Endothelial cell of umbilical vein (primary cell): ENCODE data around the gene BBC3. TPM values are rescaled to one million over a fixed set of nuclear protein-coding genes. Genes with fewer than 3 reads are reported as not detected.

Experiments
- BruUV-seq: library from RNA; stranded (reverse); fragments of 400-500 nt; replicated peaks from 2 replicates; lab custom pipeline; 2021; lab: Mats Ljungman, UMichigan
- CTCF ChIA-PET: fragments of 300-600, 350-600 bp; sonication (Branson Sonifier 250); formaldehyde crosslinking; loops from one replicate; lab custom pipeline; 2021; ENCODE audit warnings: antibody characterized with exemption, inconsistent platforms; lab: Charles Lee
- POLR2A ChIA-PET: fragments of 300-600, 350-600 bp; sonication (Branson Sonifier 250); formaldehyde crosslinking; loops from one replicate; lab custom pipeline; 2021; ENCODE audit warnings: antibody characterized with exemption, inconsistent platforms; lab: Charles Lee
- DNase-seq: peaks from one replicate; pipeline ENCODE4 v3.0.0-alpha.2; 2011; ENCODE audit warnings: low read depth, low spot score
- FAIRE-seq: peaks from 2 replicates; lab custom pipeline; 2011; peaks lifted over from hg19 to GRCh38; lab: Jason Lieb, UNC
- H2AFZ ChIP-seq: 2 replicates; pipeline ENCODE4 v1.6.0; 2012; ENCODE audit warnings: low read depth, low read length, control low read depth, inconsistent platforms
- H3K27ac ChIP-seq: 2 replicates; pipeline ENCODE4 v1.5.1; 2011; ENCODE audit warnings: low read depth, mild to moderate bottlenecking, control low read depth, low read length, moderate library complexity; ENCODE audit not compliant: insufficient read depth
- H3K27me3 ChIP-seq, 2 experiments: 2 replicates each; pipeline versions ENCODE4 v1.6.0 to v1.6.1; 2011; ENCODE audit warnings: low read length in 2 of 2, mixed read lengths in 1 of 2; ENCODE audit not compliant: control insufficient read depth in 2 of 2, insufficient read depth in 2 of 2
- H3K36me3 ChIP-seq, 2 experiments: 2 replicates in 1 of 2; 3 replicates in 1 of 2; pipeline ENCODE4 v1.5.1; 2011; ENCODE audit warnings: low read length in 2 of 2, mild to moderate bottlenecking in 1 of 2, moderate library complexity in 1 of 2; ENCODE audit not compliant: control insufficient read depth in 2 of 2, insufficient read depth in 2 of 2; ENCODE audit errors: extremely low read depth in 1 of 2
- H3K4me1 ChIP-seq: 3 replicates; pipeline ENCODE4 v1.5.1; 2011; ENCODE audit warnings: mild to moderate bottlenecking, low read length; ENCODE audit not compliant: control insufficient read depth, insufficient read depth; ENCODE audit errors: extremely low read depth
- H3K4me2 ChIP-seq: 2 replicates; pipeline ENCODE4 v1.6.1; 2011; ENCODE audit warnings: low read length, control low read depth, mixed read lengths; ENCODE audit not compliant: insufficient read depth
- H3K4me3 ChIP-seq, 3 experiments: fragments of 200-600 bp in 1 of 3; sonication (generic), shearing (Covaris generic) in 1 of 3; replicated peaks in 1 of 3; 2 replicates each; pipeline ENCODE4 v1.5.1; 2011 to 2016; ENCODE audit warnings: control low read depth in 3 of 3, low read length in 3 of 3, mild to moderate bottlenecking in 2 of 3, inconsistent platforms in 1 of 3, low read depth in 1 of 3, moderate library complexity in 1 of 3; ENCODE audit not compliant: insufficient read depth in 1 of 3
- H3K79me2 ChIP-seq: 2 replicates; pipeline ENCODE4 v1.6.0; 2012; ENCODE audit warnings: low read length, inconsistent platforms; ENCODE audit not compliant: control insufficient read depth, insufficient read depth
- H3K9ac ChIP-seq: replicated peaks from 2 replicates; pipeline ENCODE3; 2011; ENCODE audit warnings: low read length, control low read depth; ENCODE audit not compliant: insufficient read depth; ENCODE audit errors: extremely low read depth
- H3K9me1 ChIP-seq: replicated peaks from 3 replicates; pipeline ENCODE4 v1.6.0; 2011; ENCODE audit warnings: mild to moderate bottlenecking, low read length; ENCODE audit not compliant: control insufficient read depth, insufficient read depth; ENCODE audit errors: extremely low read depth
- H3K9me3 ChIP-seq: replicated peaks from 2 replicates; pipeline ENCODE4 v1.5.1; 2012; ENCODE audit warnings: low read length, inconsistent platforms; ENCODE audit not compliant: control insufficient read depth, insufficient read depth
- H4K20me1 ChIP-seq: replicated peaks from 2 replicates; pipeline ENCODE3; 2011; ENCODE audit warnings: mild to moderate bottlenecking, low read length; ENCODE audit not compliant: control insufficient read depth, insufficient read depth; ENCODE audit errors: extremely low read depth
- CTCF ChIP-seq, 2 donors: IDR thresholded peaks; 1 replicate in 1 of 2; 2 replicates in 1 of 2; pipeline ENCODE4 v1.5.1; 2011; ENCODE audit warnings: low read length in 2 of 2, mild to moderate bottlenecking in 2 of 2, moderate library complexity in 2 of 2, control low read depth in 1 of 2, inconsistent platforms in 1 of 2, low read depth in 1 of 2; ENCODE audit not compliant: insufficient read depth in 1 of 2; ENCODE audit errors: extremely low read depth in 1 of 2
- EZH2 ChIP-seq: IDR thresholded peaks from 2 replicates; pipeline ENCODE4 v1.6.1; 2012; ENCODE audit warnings: borderline replicate concordance, low read depth, mild to moderate bottlenecking, moderate library complexity, low read length, inconsistent platforms; ENCODE audit not compliant: severe bottlenecking
- FOS ChIP-seq: IDR thresholded peaks from 2 replicates; pipeline ENCODE4 v1.6.1; 2011; ENCODE audit warnings: mild to moderate bottlenecking, low read length, moderate library complexity, borderline replicate concordance; ENCODE audit not compliant: insufficient read depth
- GATA2 ChIP-seq: IDR thresholded peaks from 2 replicates; pipeline ENCODE4 v1.7.0; 2011; ENCODE audit warnings: low read depth, mild to moderate bottlenecking, moderate library complexity, mixed read lengths, low read length; ENCODE audit not compliant: insufficient read length, insufficient read depth
- JUN ChIP-seq: IDR thresholded peaks from 2 replicates; pipeline ENCODE4 v1.6.1; 2011; ENCODE audit warnings: borderline replicate concordance, low read depth; ENCODE audit not compliant: insufficient read length, insufficient read depth
- MYC ChIP-seq: IDR thresholded peaks from one replicate; pipeline ENCODE4 v1.6.1; 2011; ENCODE audit warnings: mild to moderate bottlenecking, low read depth, low read length
- POLR2A ChIP-seq: IDR thresholded peaks from 2 replicates; pipeline ENCODE4 v1.6.1; 2012; ENCODE audit warnings: low read depth, mild to moderate bottlenecking, control low read depth, low read length
- POLR2AphosphoS5 ChIP-seq: IDR thresholded peaks from 2 replicates; pipeline ENCODE4 v1.6.1; 2012; ENCODE audit warnings: low read depth, mild to moderate bottlenecking, control low read depth, low read length, moderate library complexity; ENCODE audit not compliant: insufficient read depth
- dilution Hi-C: fragments of 300-500 bp; cut with MboI; formaldehyde crosslinking; loops from one replicate; pipeline ENCODE4 v1.15.0; 2019; ENCODE audit warnings: low sequenced_read_pairs; ENCODE audit not compliant: extremely low pct_ligation_motif_present
- intact Hi-C: fragments of 100-400 bp; cut with micrococcal nuclease; formaldehyde crosslinking; loops from one replicate; pipeline ENCODE4 v1.10.0; 2022
- polyA plus RNA-seq, 4 experiments: library from polyadenylated mRNA; depleted of rRNA in 3 of 4; stranded (reverse) in 3 of 4; unstranded in 1 of 4; fragments of >200 nt; gene quantifications; 2 replicates each; pipeline versions ENCODE4 v1.2.1 to v1.2.3, GENCODE V29; 2011 to 2012; ENCODE audit warnings: missing spikeins in 1 of 4
- total RNA-seq: library from RNA; stranded (reverse); gene quantifications from 2 replicates; pipeline ENCODE4 v1.2.3, GENCODE V29; 2021
- TF ChIP-seq, protein P1 (sequence below): IDR thresholded peaks from 2 replicates; pipeline ENCODE4 v1.6.1; 2011; ENCODE audit not compliant: insufficient read depth, insufficient read length

BBC3 gene
- total and polyA plus RNA-seq, 2 donors (not counting 3 experiments of a cell fraction or from before 2014, with no cell fraction given): 11.3 to 35.7 TPM

- dilution Hi-C loops: no loop called here
- FAIRE-seq (no peak), DNase-seq (no peak)
- H3K36me3 ChIP-seq: peaks cover 14 to 16% of the 10 kb centered on the region in 2 experiments
- no peak overlapping the region for H3K4me2 ChIP-seq
- H3K9me3 ChIP-seq: no peaks in the 10 kb centered on the region
- peaks cover 14% of the 10 kb centered on the region for H3K4me1 ChIP-seq
- no TSS peak for BruUV-seq
- H3K9me1 ChIP-seq: no peaks in the 10 kb centered on the region
- intact Hi-C loops: no loop called here
- no peak overlapping the region for H3K27ac ChIP-seq
- TF ChIP-seq JUN (no peak), GATA2 (no peak), EZH2 (no peak), POLR2AphosphoS5 (no peak), POLR2A (no peak), FOS (no peak), MYC (no peak), CTCF (IDR thresholded peaks at IDR 0.05; ENCODE audit: extremely low read depth in 1 of 2, insufficient read depth in 1 of 2, low read depth in 1 of 2, low read length in 2 of 2) (no peak)
- TF ChIP-seq, protein P1, sequence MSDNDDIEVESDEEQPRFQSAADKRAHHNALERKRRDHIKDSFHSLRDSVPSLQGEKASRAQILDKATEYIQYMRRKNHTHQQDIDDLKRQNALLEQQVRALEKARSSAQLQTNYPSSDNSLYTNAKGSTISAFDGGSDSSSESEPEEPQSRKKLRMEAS: no peak
- CTCF ChIA-PET: no interaction called here
- no peaks in the 10 kb centered on the region for H3K27me3 ChIP-seq
- no peaks in the 10 kb centered on the region for H4K20me1 ChIP-seq
- POLR2A ChIA-PET: no interaction called here
- no peak overlapping the region for H3K4me3 ChIP-seq
- H3K79me2 ChIP-seq: peaks cover 22% of the 10 kb centered on the region
- H2AFZ ChIP-seq: no peak overlapping the region
- H3K9ac ChIP-seq: no peak overlapping the region
Observed at GRCh38 chr19:47195434-47195833, 35.6 kb downstream of the BBC3 start.
